Psoas muscle (tissue), 8 donors: ENCODE results near the gene SYNGAP1. TPM values are rescaled to one million over a fixed set of nuclear protein-coding genes. Genes with fewer than 3 reads are reported as not detected.

Experiments used
- ATAC-seq, 4 donors: fragments of 200-7000 bp; cut with Tn5 transposase; one replicate each; pipeline ENCODE4 v1.9.1; 2020; ENCODE audit warnings: moderate library complexity in 3 of 4, mild to moderate bottlenecking in 2 of 4
- DNase-seq, 2 donors: peaks; one replicate each; pipeline ENCODE4 v3.0.0-alpha.2; 2020
- H3K27ac ChIP-seq: fragments of 200-600 bp; one replicate; pipeline ENCODE4 v1.8.0; 2022
- H3K27me3 ChIP-seq, 3 donors: fragments of 200-600 bp in 1 of 3; one replicate each; pipeline versions ENCODE4 v1.6.1 to v1.8.0; 2013 to 2022; ENCODE audit warnings: low read length in 2 of 3, mild to moderate bottlenecking in 2 of 3, moderate library complexity in 1 of 3; ENCODE audit not compliant: insufficient read depth in 3 of 3
- H3K36me3 ChIP-seq, 2 donors: fragments of 200-600 bp in 1 of 2; one replicate each; pipeline versions ENCODE4 v1.6.1 to v1.8.0; 2013 to 2022; ENCODE audit warnings: low read depth in 1 of 2, mild to moderate bottlenecking in 1 of 2, moderate library complexity in 1 of 2; ENCODE audit not compliant: insufficient read depth in 1 of 2
- H3K4me1 ChIP-seq: fragments of 200-600 bp; one replicate; pipeline ENCODE4 v1.8.0; 2022
- H3K4me3 ChIP-seq: fragments of 200-600 bp; one replicate; pipeline ENCODE4 v1.8.0; 2022; ENCODE audit warnings: mild to moderate bottlenecking
- H3K9me3 ChIP-seq: fragments of 200-600 bp; one replicate; pipeline ENCODE4 v1.8.0; 2022
- CTCF ChIP-seq: fragments of 200-600 bp; IDR thresholded peaks from one replicate; pipeline ENCODE4 v1.8.0; 2022; ENCODE audit warnings: antibody characterized with exemption
- WGBS, 3 donors: extraction: QIAGEN DNeasy Blood & Tissue Kit; methylation state at CpG; one replicate each; pipeline versions ENCODE4 v1.1.6 to v1.1.7; 2013; 5-methylcytosine and 5-hydroxymethylcytosine counted together
- intact Hi-C, 2 donors: fragments of 100-400 bp; cut with DNase I; formaldehyde crosslinking; loops; one replicate each; pipeline versions ENCODE4 v1.11.0 to v1.14.2; 2022
- polyA plus RNA-seq, 3 donors: library from polyadenylated mRNA; stranded (reverse); fragments of 200-250 nt; gene quantifications; one replicate each; pipeline ENCODE4 v1.2.3, GENCODE V29; 2013
- total RNA-seq, 4 donors: library from RNA; stranded (reverse); fragmentation: NEBNext Ultra II Directional in 2 of 4; extraction: Animal tissue kit (Norgen Biotek cat#: 25700) in 2 of 4; gene quantifications; one replicate each; pipeline versions ENCODE4 v1.2.1 to v1.2.4, GENCODE V29; 2021 to 2023
- donor health status: healthy with polysubstance abuse.
- donor health status: DM: no; HTN: no; CAD: no; lungs with moderate emphysema.
- donor health status: Bipolar disorder and iron deficiency.
- donor health status: healthy.
- donor health status: DM: yes; HTN: yes; CAD: no.
- donor health status: DM: no; HTN: no; CAD: no.
- donor health status: DM: no; HTN: no; CAD: no.
- donor health status: DM: yes; HTN: yes; CAD: no.

SYNGAP1 gene
- total and polyA plus RNA-seq, 7 donors, result 0.70 to 4.3 (median 2.2) TPM

DNA sequence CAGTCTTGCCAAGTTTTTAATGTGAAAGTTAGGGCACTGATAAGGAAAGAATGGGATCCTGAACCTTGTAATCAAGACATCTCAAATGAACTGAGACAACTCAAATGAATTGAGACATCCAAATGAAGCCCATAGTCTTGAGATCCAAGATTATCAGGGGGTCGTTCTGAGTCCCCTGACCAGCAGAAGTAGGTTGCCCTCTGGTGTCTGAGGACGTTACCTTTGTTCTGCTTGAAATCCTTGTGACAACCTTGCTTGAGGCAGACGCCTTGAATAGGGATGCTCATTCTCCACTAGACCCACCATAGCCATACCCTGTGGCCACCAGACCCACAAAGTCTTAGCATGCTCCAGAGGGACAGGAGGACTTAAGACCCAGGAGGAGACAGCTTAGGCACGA, 72.2 kb downstream of the SYNGAP1 start:
- intact Hi-C loops, result no loop called here
- Histone ChIP-seq H3K36me3 (no peaks in the 10 kb centered on the region), H3K27me3 (peaks cover 0 to 5% (median 2%) of the 10 kb centered on the region in 3 donors), H3K9me3 (no peaks in the 10 kb centered on the region), H3K4me1 (no peaks in the 10 kb centered on the region), H3K4me3 (no peak overlapping the region), H3K27ac (no peak overlapping the region)
- no peak for TF ChIP-seq CTCF
- no peak for DNase-seq
- 36 to 49% (median 40%) methylated on average over 4 of the region's 4 CpGs for WGBS, 3 donors
- ATAC-seq, result no peak

GRCh38 chr6:33497157-33497556, 77.3 kb downstream of the SYNGAP1 start:
- H3K4me1 ChIP-seq, result no peaks in the 10 kb centered on the region
- H3K36me3 ChIP-seq, result no peaks in the 10 kb centered on the region
- no peaks in the 10 kb centered on the region for H3K9me3 ChIP-seq
- no peak overlapping the region for H3K4me3 ChIP-seq
- no peak for TF ChIP-seq CTCF
- ATAC-seq, result no peak
- intact Hi-C loops, result no loop called here
- peaks cover 0 to 3% (median 0%) of the 10 kb centered on the region in 3 donors for H3K27me3 ChIP-seq
- DNase-seq, result no peak
- no peak overlapping the region for H3K27ac ChIP-seq
- 95 to 97% (median 96%) methylated on average over 7 of the region's 7 CpGs for WGBS, 3 donors

DNA sequence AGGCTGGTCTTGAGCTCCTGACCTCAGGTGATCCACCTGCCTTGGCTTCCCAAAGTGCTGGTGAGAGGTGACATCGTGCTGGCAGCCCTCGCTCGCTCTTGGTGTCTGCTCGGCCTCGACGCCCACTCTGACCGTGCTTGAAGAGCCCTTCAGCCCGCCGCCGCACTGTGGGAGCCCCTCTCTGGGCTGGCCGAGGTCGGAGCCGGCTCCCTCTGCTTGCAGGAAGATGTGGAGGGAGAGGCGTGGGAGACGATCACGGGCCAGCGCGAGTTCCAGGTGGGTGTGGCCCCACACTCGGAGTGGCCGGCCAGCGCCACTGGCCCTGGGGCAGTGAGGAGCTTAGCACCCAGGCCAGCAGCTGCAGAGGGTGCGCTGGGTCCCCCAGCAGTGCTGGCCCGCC, 82.6 kb downstream of the SYNGAP1 start:
- peaks cover 0 to 3% (median 0%) of the 10 kb centered on the region in 3 donors for H3K27me3 ChIP-seq
- DNase-seq (no peak), ATAC-seq (no peak)
- no peak overlapping the region for H3K27ac ChIP-seq
- no peak overlapping the region for H3K4me3 ChIP-seq
- no peak for TF ChIP-seq CTCF
- 88 to 90% (median 90%) methylated on average over 18 to 23 of the region's 23 CpGs for WGBS, 3 donors
- no peaks in the 10 kb centered on the region for H3K4me1 ChIP-seq
- no peaks in the 10 kb centered on the region for H3K9me3 ChIP-seq
- intact Hi-C loops, result no loop called here
- H3K36me3 ChIP-seq, result no peaks in the 10 kb centered on the region

DNA sequence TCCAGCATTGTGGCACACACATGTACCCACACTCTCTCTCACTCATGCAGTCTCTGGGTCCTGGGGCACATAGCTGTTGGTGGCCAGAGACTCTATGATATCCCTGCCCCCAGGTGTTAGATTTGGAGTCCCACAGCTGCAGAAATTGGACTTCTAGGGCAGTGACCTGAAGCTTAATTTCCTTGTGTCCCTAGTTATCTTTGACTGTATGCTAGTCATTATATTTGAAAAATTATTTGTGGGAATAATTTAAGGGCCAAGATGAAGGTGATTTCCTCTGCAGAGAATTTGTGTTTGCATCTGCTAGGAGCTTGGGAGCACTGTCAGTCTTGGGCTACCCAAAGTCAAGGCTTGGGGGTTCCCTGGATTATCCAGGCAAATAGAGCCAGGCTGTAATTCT, 84.6 kb downstream of the SYNGAP1 start:
- Histone ChIP-seq H3K27ac (no peak overlapping the region), H3K4me3 (no peak overlapping the region), H3K9me3 (no peaks in the 10 kb centered on the region), H3K4me1 (no peaks in the 10 kb centered on the region), H3K27me3 (peaks cover 0 to 3% (median 0%) of the 10 kb centered on the region in 3 donors), H3K36me3 (no peaks in the 10 kb centered on the region)
- DNase-seq, result no peak
- intact Hi-C loops, result no loop called here
- no peak for ATAC-seq
- TF ChIP-seq CTCF, result no peak

Other genes with a start within 250 kb of the SYNGAP1 start
- gene COL11A2, start 227.6 kb upstream of the SYNGAP1 start, total RNA-seq, result 1 to 10 TPM in 1 of 4 donors, under 1 TPM in 3; 0.27 to 1.3 (median 0.51) TPM
- gene COL11A2, start 227.6 kb upstream of the SYNGAP1 start, polyA plus RNA-seq, result under 1 TPM; 0.35 to 0.69 (median 0.61) TPM
- gene RXRB, start 219.4 kb upstream of the SYNGAP1 start, total RNA-seq, result 10 to 100 TPM; 31.3 to 43.7 (median 36.0) TPM
- gene RXRB, start 219.4 kb upstream of the SYNGAP1 start, polyA plus RNA-seq, result 10 to 100 TPM; 19.2 to 45.9 (median 29.3) TPM
- 10 to 100 TPM; 17.6 to 41.4 (median 28.4) TPM for gene SLC39A7, start 219.2 kb upstream of the SYNGAP1 start, total RNA-seq
- gene SLC39A7, start 219.2 kb upstream of the SYNGAP1 start, polyA plus RNA-seq, result 100 to 1,000 TPM in 1 of 3 donors, 10 to 100 TPM in 2; 44.8 to 126 (median 53.5) TPM
- gene HSD17B8, start 215.4 kb upstream of the SYNGAP1 start, total RNA-seq, result 10 to 100 TPM in 3 of 4 donors, 1 to 10 TPM in 1; 5.3 to 18.9 (median 11.9) TPM
- 10 to 100 TPM in 2 of 3 donors, 1 to 10 TPM in 1; 9.6 to 12.3 (median 10.2) TPM for gene HSD17B8, start 215.4 kb upstream of the SYNGAP1 start, polyA plus RNA-seq
- 10 to 100 TPM; 27.9 to 31.6 (median 29.1) TPM for gene RING1, start 211.6 kb upstream of the SYNGAP1 start, total RNA-seq
- 10 to 100 TPM; 29.9 to 39.4 (median 34.6) TPM for gene RING1, start 211.6 kb upstream of the SYNGAP1 start, polyA plus RNA-seq
- gene VPS52, start 148.2 kb upstream of the SYNGAP1 start, total RNA-seq, result 10 to 100 TPM; 35.7 to 52.5 (median 46.8) TPM
- gene VPS52, start 148.2 kb upstream of the SYNGAP1 start, polyA plus RNA-seq, result 10 to 100 TPM; 29.3 to 31.6 (median 30.2) TPM
- 1,000 to 10,000 TPM; 1,108 to 1,410 (median 1,267) TPM for gene RPS18, start 148.0 kb upstream of the SYNGAP1 start, total RNA-seq
- gene RPS18, start 148.0 kb upstream of the SYNGAP1 start, polyA plus RNA-seq, result 1,000 to 10,000 TPM; 1,958 to 4,446 (median 3,068) TPM
- 1 to 10 TPM; 1.3 to 3.6 (median 1.7) TPM for gene B3GALT4, start 142.9 kb upstream of the SYNGAP1 start, total RNA-seq
- 1 to 10 TPM; 1.7 to 3.0 (median 1.8) TPM for gene B3GALT4, start 142.9 kb upstream of the SYNGAP1 start, polyA plus RNA-seq
- gene WDR46, start 130.8 kb upstream of the SYNGAP1 start, total RNA-seq, result 10 to 100 TPM; 22.4 to 46.0 (median 34.7) TPM
- 10 to 100 TPM; 33.3 to 65.0 (median 44.4) TPM for gene WDR46, start 130.8 kb upstream of the SYNGAP1 start, polyA plus RNA-seq
- gene PFDN6, start 130.5 kb upstream of the SYNGAP1 start, total RNA-seq, result 10 to 100 TPM; 57.2 to 87.6 (median 75.7) TPM
- 100 to 1,000 TPM; 223 to 296 (median 248) TPM for gene PFDN6, start 130.5 kb upstream of the SYNGAP1 start, polyA plus RNA-seq
- gene RGL2, start 121.1 kb upstream of the SYNGAP1 start, total RNA-seq, result 10 to 100 TPM; 44.5 to 58.3 (median 54.9) TPM
- 10 to 100 TPM; 30.5 to 66.1 (median 51.9) TPM for gene RGL2, start 121.1 kb upstream of the SYNGAP1 start, polyA plus RNA-seq
- gene TAPBP, start 106.0 kb upstream of the SYNGAP1 start, total RNA-seq, result 10 to 100 TPM; 24.4 to 37.4 (median 27.1) TPM
- gene TAPBP, start 106.0 kb upstream of the SYNGAP1 start, polyA plus RNA-seq, result 10 to 100 TPM in 2 of 3 donors, 1 to 10 TPM in 1; 7.9 to 16.1 (median 10.1) TPM
- gene ZBTB22, start 102.3 kb upstream of the SYNGAP1 start, total RNA-seq, result 10 to 100 TPM in 2 of 4 donors, 1 to 10 TPM in 2; 7.4 to 19.7 (median 10.1) TPM
- gene ZBTB22, start 102.3 kb upstream of the SYNGAP1 start, polyA plus RNA-seq, result 1 to 10 TPM; 4.7 to 8.4 (median 5.7) TPM
- gene DAXX, start 97.1 kb upstream of the SYNGAP1 start, total RNA-seq, result 10 to 100 TPM; 22.2 to 36.4 (median 34.2) TPM
- 10 to 100 TPM; 39.3 to 76.8 (median 59.7) TPM for gene DAXX, start 97.1 kb upstream of the SYNGAP1 start, polyA plus RNA-seq
- gene KIFC1, start 28.2 kb upstream of the SYNGAP1 start, total RNA-seq, result under 1 TPM in 3 of 4 donors, not detected in 1; 0.17 to 0.27 (median 0.25) TPM
- gene KIFC1, start 28.2 kb upstream of the SYNGAP1 start, polyA plus RNA-seq, result 1 to 10 TPM in 1 of 3 donors, under 1 TPM in 2; 0.15 to 1.0 (median 0.19) TPM
- 10 to 100 TPM; 40.5 to 57.5 (median 50.5) TPM for gene PHF1, start 9.1 kb upstream of the SYNGAP1 start, total RNA-seq
- 10 to 100 TPM; 65.6 to 84.8 (median 78.3) TPM for gene PHF1, start 9.1 kb upstream of the SYNGAP1 start, polyA plus RNA-seq
- 100 to 1,000 TPM in 2 of 4 donors, 10 to 100 TPM in 2; 75.4 to 121 (median 95.6) TPM for gene CUTA, start 2.0 kb upstream of the SYNGAP1 start, total RNA-seq
- 100 to 1,000 TPM in 2 of 3 donors, 10 to 100 TPM in 1; 99.9 to 126 (median 125) TPM for gene CUTA, start 2.0 kb upstream of the SYNGAP1 start, polyA plus RNA-seq
- 1 to 10 TPM; 2.4 to 4.9 (median 3.9) TPM for gene ZBTB9, start 34.5 kb downstream of the SYNGAP1 start, total RNA-seq
- 1 to 10 TPM; 1.9 to 5.2 (median 3.7) TPM for gene ZBTB9, start 34.5 kb downstream of the SYNGAP1 start, polyA plus RNA-seq
- 10 to 100 TPM; 10.3 to 22.1 (median 17.6) TPM for gene BAK1, start 160.2 kb downstream of the SYNGAP1 start, total RNA-seq
- gene BAK1, start 160.2 kb downstream of the SYNGAP1 start, polyA plus RNA-seq, result 10 to 100 TPM; 19.8 to 55.9 (median 55.0) TPM
- gene ITPR3, start 201.3 kb downstream of the SYNGAP1 start, total RNA-seq, result 1 to 10 TPM; 3.1 to 7.4 (median 4.1) TPM
- gene ITPR3, start 201.3 kb downstream of the SYNGAP1 start, polyA plus RNA-seq, result 1 to 10 TPM; 1.9 to 5.5 (median 2.2) TPM